ENCODE data around the gene AHNAK2.

- TF ChIP-seq GATA2 (IDR thresholded peaks at IDR 0.05; ENCODE audit: low read depth, low read length): no peak
- TF ChIP-seq GATA3 (IDR thresholded peaks at IDR 0.05; ENCODE audit: low read depth, low read length): no peak
Measured at GRCh38 chr14:104894331-104895206, 83.6 kb downstream of the AHNAK2 start.
